SK-N-SH (cell line): Measurements from ENCODE around the gene DAB1. TPM values are rescaled to one million over a fixed set of nuclear protein-coding genes. Genes with fewer than 3 reads are reported as not detected.

Experiments used
- CTCF ChIA-PET: fragments of 300-600, 350-600 bp; formaldehyde crosslinking; extraction: SDS; loops from one replicate; lab custom pipeline; 2021; lab: Yijun Ruan, JAX
- POLR2A ChIA-PET: fragments of 350-600 bp; sonication (Branson Sonifier 250); formaldehyde crosslinking; extraction: SDS; loops from one replicate; lab custom pipeline; 2020; ENCODE audit warnings: antibody characterized with exemption, inconsistent platforms; lab: Yijun Ruan, JAX
- DNase-seq: peaks from one replicate; pipeline ENCODE4 v3.0.0; 2012
- H2AFZ ChIP-seq: fragments of 200-600 bp; sonication (generic); 2 replicates; pipeline ENCODE4 v1.8.1; 2016; ENCODE audit warnings: antibody characterized with exemption, mild to moderate bottlenecking, low read depth
- H3F3A ChIP-seq: fragments of 200-600 bp; sonication (generic); replicated peaks from 2 replicates; pipeline ENCODE3; 2016; ENCODE audit warnings: antibody characterized with exemption, mild to moderate bottlenecking; ENCODE audit not compliant: insufficient read depth
- H3K27ac ChIP-seq, 2 experiments: fragments of 200-500 bp in 1 of 2; fragments of 200-600 bp in 1 of 2; sonication (Bioruptor generic) in 1 of 2; sonication (generic), shearing (Covaris generic) in 1 of 2; 2 replicates each; pipeline versions ENCODE4 v1.5.1 to v1.6.1; 2014 to 2016; ENCODE audit warnings: low read depth in 2 of 2, inconsistent platforms in 1 of 2, low read length in 1 of 2, mild to moderate bottlenecking in 1 of 2, mixed read lengths in 1 of 2
- H3K27me3 ChIP-seq: fragments of 200-600 bp; sonication (generic), shearing (Covaris generic); 2 replicates; pipeline ENCODE4 v1.6.1; 2016; ENCODE audit warnings: mixed run types; ENCODE audit not compliant: insufficient read depth
- H3K36me3 ChIP-seq, 2 experiments: fragments of 200-500 bp in 1 of 2; fragments of 200-600 bp in 1 of 2; sonication (Bioruptor generic) in 1 of 2; sonication (generic) in 1 of 2; replicated peaks in 1 of 2; 2 replicates each; pipeline versions ENCODE3 to v1.5.1; 2014 to 2016; ENCODE audit warnings: low read length in 1 of 2, mild to moderate bottlenecking in 1 of 2; ENCODE audit not compliant: insufficient read depth in 2 of 2, control insufficient read depth in 1 of 2
- H3K4me1 ChIP-seq, 2 experiments: fragments of 200-500 bp in 1 of 2; fragments of 200-600 bp in 1 of 2; sonication (Bioruptor generic) in 1 of 2; sonication (generic), shearing (Covaris generic) in 1 of 2; 2 replicates each; pipeline versions ENCODE4 v1.5.1 to v1.6.1; 2014 to 2016; ENCODE audit warnings: low read depth in 1 of 2, low read length in 1 of 2, mixed run types in 1 of 2; ENCODE audit not compliant: insufficient read depth in 2 of 2, control insufficient read depth in 1 of 2
- H3K4me2 ChIP-seq: fragments of 200-600 bp; sonication (generic), shearing (Covaris generic); 2 replicates; pipeline ENCODE4 v1.6.1; 2017; ENCODE audit warnings: mixed run types
- H3K4me3 ChIP-seq, 2 experiments: fragments of 200-500 bp in 1 of 2; fragments of 200-600 bp in 1 of 2; sonication (Bioruptor generic) in 1 of 2; sonication (generic), shearing (Covaris generic) in 1 of 2; 2 replicates each; pipeline versions ENCODE4 v1.5.1 to v1.8.1; 2014 to 2016; ENCODE audit warnings: low read depth in 2 of 2, inconsistent platforms in 1 of 2, low read length in 1 of 2, mild to moderate bottlenecking in 1 of 2, mixed read lengths in 1 of 2, moderate library complexity in 1 of 2
- H3K79me2 ChIP-seq: fragments of 200-600 bp; sonication (generic); 2 replicates; pipeline ENCODE4 v1.8.1; 2017; ENCODE audit warnings: mild to moderate bottlenecking; ENCODE audit not compliant: insufficient read depth
- H3K9ac ChIP-seq: fragments of 200-600 bp; sonication (generic); 2 replicates; pipeline ENCODE4 v1.6.1; 2017; ENCODE audit warnings: mixed run types
- H3K9me2 ChIP-seq: fragments of 200-600 bp; sonication (generic); 2 replicates; pipeline ENCODE4 v1.6.1; 2017; ENCODE audit warnings: mixed run types
- H3K9me3 ChIP-seq: fragments of 200-600 bp; sonication (generic); 2 replicates; pipeline ENCODE4 v1.6.1; 2017; ENCODE audit warnings: mixed run types, mild to moderate bottlenecking, moderate library complexity
- H4K20me1 ChIP-seq: fragments of 200-600 bp; sonication (generic); 2 replicates; pipeline ENCODE4 v1.6.1; 2017; ENCODE audit warnings: mild to moderate bottlenecking, mixed run types; ENCODE audit not compliant: insufficient read depth
- CHD2 ChIP-seq: fragments of 150-350 bp; IDR thresholded peaks from 2 replicates; pipeline ENCODE4 v1.6.1; 2018; ENCODE audit warnings: low read length; ENCODE audit not compliant: partially characterized antibody
- FOSL2 ChIP-seq: IDR thresholded peaks from 2 replicates; pipeline ENCODE4 v1.4.0; 2012; ENCODE audit warnings: low read depth, mild to moderate bottlenecking, moderate library complexity, borderline replicate concordance
- FOXM1 ChIP-seq: IDR thresholded peaks from 2 replicates; pipeline ENCODE4 v1.4.0; 2012; ENCODE audit warnings: low read depth, mild to moderate bottlenecking
- MAX ChIP-seq: IDR thresholded peaks from 2 replicates; pipeline ENCODE4 v1.4.0; 2012; ENCODE audit warnings: low read depth
- MEF2A ChIP-seq: IDR thresholded peaks from 2 replicates; pipeline ENCODE4 v1.4.0; 2012; ENCODE audit warnings: low read depth, borderline replicate concordance
- MXI1 ChIP-seq: IDR thresholded peaks from 2 replicates; pipeline ENCODE4 v1.6.1; 2012; ENCODE audit warnings: mild to moderate bottlenecking, low read depth, low read length, improper control_type of control experiment
- NFIC ChIP-seq: IDR thresholded peaks from 2 replicates; pipeline ENCODE4 v1.4.0; 2012; ENCODE audit warnings: borderline replicate concordance
- PBX3 ChIP-seq: IDR thresholded peaks from 2 replicates; pipeline ENCODE4; 2012
- POLR2AphosphoS5 ChIP-seq: IDR thresholded peaks from 2 replicates; pipeline ENCODE4 v1.6.1; 2012; ENCODE audit warnings: low read depth, low read length
- RCOR1 ChIP-seq: fragments of 150-350 bp; IDR thresholded peaks from 2 replicates; pipeline ENCODE4 v1.6.1; 2017; ENCODE audit warnings: antibody characterized with exemption, low read length
- REST ChIP-seq: IDR thresholded peaks from 2 replicates; pipeline ENCODE4 v1.6.1; 2012; ENCODE audit warnings: mild to moderate bottlenecking, low read depth, low read length, moderate library complexity
- RXRA ChIP-seq: IDR thresholded peaks from 2 replicates; pipeline ENCODE4 v1.4.0; 2012; ENCODE audit warnings: low read depth, mild to moderate bottlenecking, borderline replicate concordance
- TAF1 ChIP-seq: IDR thresholded peaks from 2 replicates; pipeline ENCODE4 v1.6.1; 2012; ENCODE audit warnings: low read depth, mild to moderate bottlenecking, low read length, moderate library complexity, borderline replicate concordance
- TCF12 ChIP-seq: IDR thresholded peaks from 2 replicates; pipeline ENCODE4 v1.4.0; 2012
- YY1 ChIP-seq: IDR thresholded peaks from 2 replicates; pipeline ENCODE4 v1.4.0; 2012; ENCODE audit warnings: low read depth, mild to moderate bottlenecking
- ZBTB33 ChIP-seq: IDR thresholded peaks from 2 replicates; pipeline ENCODE4 v1.4.0; 2012; ENCODE audit warnings: low read depth, borderline replicate concordance
- WGBS: methylation state at CpG from one replicate; pipeline ENCODE4 v1.1.6; 2017; ENCODE audit warnings: low lambda C conversion rate; 5-methylcytosine and 5-hydroxymethylcytosine counted together
- polyA plus RNA-seq, 3 experiments: library from polyadenylated mRNA; depleted of rRNA; stranded (reverse); fragments of >200 nt; gene quantifications; 2 replicates each; pipeline ENCODE4 v1.2.3, GENCODE V29; 2012

Gene DAB1
- polyA plus RNA-seq, 1 of the 3 experiments (the other 2 are of a cell fraction): 2.9 TPM

GRCh38 chr1:57179001-57179400 lies 244.9 kb downstream of the DAB1 start:
- Histone ChIP-seq H3K27ac (no peak overlapping the region), H4K20me1 (no peaks in the 10 kb centered on the region), H3K27me3 (no peaks in the 10 kb centered on the region), H3F3A (no peaks in the 10 kb centered on the region), H3K9me2 (no peaks in the 10 kb centered on the region), H3K4me1 (no peaks in the 10 kb centered on the region), H2AFZ (no peak overlapping the region), H3K36me3 (no peaks in the 10 kb centered on the region), H3K4me3 (no peak overlapping the region), H3K79me2 (no peaks in the 10 kb centered on the region), H3K9me3 (no peaks in the 10 kb centered on the region), H3K9ac (no peak overlapping the region), H3K4me2 (no peak overlapping the region)
- no peak for TF ChIP-seq REST
- TF ChIP-seq POLR2AphosphoS5: no peak
- no peak for TF ChIP-seq MEF2A
- no peak for TF ChIP-seq MXI1
- TF ChIP-seq RCOR1: no peak
- no peak for TF ChIP-seq YY1
- TF ChIP-seq MAX: no peak
- no peak for DNase-seq
- ChIA-PET POLR2A (no interaction called here), CTCF (no interaction called here)
- WGBS: 81% methylated on average over 4 of the region's 4 CpGs

- CTCF ChIA-PET: no interaction called here
Measured at GRCh38 chr1:57175506-57175905, 248.4 kb downstream of the DAB1 start.

More at GRCh38 chr1:57175506-57175905, 248.4 kb downstream of the DAB1 start:
- no peaks in the 10 kb centered on the region for H3K9me3 ChIP-seq
- POLR2A ChIA-PET: no interaction called here
- no peaks in the 10 kb centered on the region for H3K79me2 ChIP-seq
- TF ChIP-seq FOSL2: no peak
- TF ChIP-seq PBX3: no peak
- no peak for TF ChIP-seq FOXM1
- TF ChIP-seq TAF1: no peak
- TF ChIP-seq NFIC: no peak
- TF ChIP-seq ZBTB33: no peak
- TF ChIP-seq CHD2: no peak
- TF ChIP-seq MEF2A: no peak
- TF ChIP-seq TCF12: no peak
- TF ChIP-seq RXRA: no peak
- no peaks in the 10 kb centered on the region for H3K9me2 ChIP-seq
- H3K4me1 ChIP-seq: no peaks in the 10 kb centered on the region
- WGBS: 78% methylated on average over 5 of the region's 5 CpGs
- H3F3A ChIP-seq: no peaks in the 10 kb centered on the region
- no peaks in the 10 kb centered on the region for H4K20me1 ChIP-seq
- H2AFZ ChIP-seq: no peak overlapping the region
- no peaks in the 10 kb centered on the region for H3K36me3 ChIP-seq
- no peak overlapping the region for H3K27ac ChIP-seq
- DNase-seq: no peak
- H3K4me2 ChIP-seq: no peak overlapping the region
- no peaks in the 10 kb centered on the region for H3K27me3 ChIP-seq
- H3K9ac ChIP-seq: no peak overlapping the region
- H3K4me3 ChIP-seq: no peak overlapping the region
